ENCODE data around the gene SLC17A8. TPM values are rescaled to one million over a fixed set of nuclear protein-coding genes. Genes with fewer than 3 reads are reported as not detected.
A peak's percentile ranks its signal among the peaks of the same experiment; 100 is the strongest.

SLC17A8 gene
- total RNA-seq, 1 experiment from 2014 or later, result not detected

GRCh38 chr12:100404769-100405407 is 48.0 kb downstream of the SLC17A8 start:
- no CpG with 5 or more reads among the region's 10 CpGs for WGBS (ENCODE audit: extremely low coverage, insufficient read length, low lambda C conversion rate)
- no peak overlapping the region for H3K27ac ChIP-seq (ENCODE audit: insufficient read length, low read depth, low read length)
- Mint-ChIP-seq H3K9me3 (peaks cover 3 to 5% of the 10 kb centered on the region in 2 experiments; a peak in 2 of 5 replicates), H3K4me3 (no peak overlapping the region), H3K27ac (no peak overlapping the region), H3K27me3 (ENCODE audit: low read depth) (no peaks in the 10 kb centered on the region; the same call in 1 of the 2 replicates), H3K36me3 (ENCODE audit: insufficient read depth in 1 of 3, low read depth in 3 of 3) (no peaks in the 10 kb centered on the region), H3K4me1 (peaks cover 8 to 10% of the 10 kb centered on the region in 2 experiments; a peak in 3 of 4 replicates)
- H2BK5ac ChIP-seq (ENCODE audit: insufficient read length, low read length), result no peak overlapping the region
- H2BK15ac ChIP-seq (ENCODE audit: low read depth, low read length), result no peak overlapping the region
- no peak overlapping the region for H3T11ph ChIP-seq (ENCODE audit: low read length)
- no peak overlapping the region for H2BK12ac ChIP-seq (ENCODE audit: insufficient read length, low read depth, low read length)
- no peaks in the 10 kb centered on the region for H3K23me2 ChIP-seq (ENCODE audit: insufficient read length, low read depth, low read length, poor library complexity, severe bottlenecking)
- no peaks in the 10 kb centered on the region for H3K27me3 ChIP-seq (ENCODE audit: insufficient read depth, low read length)
- no peak overlapping the region for H2BK120ac ChIP-seq (ENCODE audit: low read depth, low read length, poor library complexity, severe bottlenecking)
- TF ChIP-seq, protein P1, sequence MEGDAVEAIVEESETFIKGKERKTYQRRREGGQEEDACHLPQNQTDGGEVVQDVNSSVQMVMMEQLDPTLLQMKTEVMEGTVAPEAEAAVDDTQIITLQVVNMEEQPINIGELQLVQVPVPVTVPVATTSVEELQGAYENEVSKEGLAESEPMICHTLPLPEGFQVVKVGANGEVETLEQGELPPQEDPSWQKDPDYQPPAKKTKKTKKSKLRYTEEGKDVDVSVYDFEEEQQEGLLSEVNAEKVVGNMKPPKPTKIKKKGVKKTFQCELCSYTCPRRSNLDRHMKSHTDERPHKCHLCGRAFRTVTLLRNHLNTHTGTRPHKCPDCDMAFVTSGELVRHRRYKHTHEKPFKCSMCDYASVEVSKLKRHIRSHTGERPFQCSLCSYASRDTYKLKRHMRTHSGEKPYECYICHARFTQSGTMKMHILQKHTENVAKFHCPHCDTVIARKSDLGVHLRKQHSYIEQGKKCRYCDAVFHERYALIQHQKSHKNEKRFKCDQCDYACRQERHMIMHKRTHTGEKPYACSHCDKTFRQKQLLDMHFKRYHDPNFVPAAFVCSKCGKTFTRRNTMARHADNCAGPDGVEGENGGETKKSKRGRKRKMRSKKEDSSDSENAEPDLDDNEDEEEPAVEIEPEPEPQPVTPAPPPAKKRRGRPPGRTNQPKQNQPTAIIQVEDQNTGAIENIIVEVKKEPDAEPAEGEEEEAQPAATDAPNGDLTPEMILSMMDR (conservative IDR thresholded peaks at IDR 0.05), result peak; percentile 89
- peak overlapping the region; percentile 7 for H3K18ac ChIP-seq (ENCODE audit: insufficient read length, low read depth, low read length)
- H4K8ac ChIP-seq (replicated peaks; ENCODE audit: insufficient read length, low read depth, low read length), result no peak overlapping the region
- H3K79me2 ChIP-seq (ENCODE audit: insufficient read depth, low read length), result no peaks in the 10 kb centered on the region
- H3K4me1 ChIP-seq (ENCODE audit: insufficient read depth, low read length), result peaks cover 3% of the 10 kb centered on the region; the same call in 1 of the 2 replicates
- no peak overlapping the region for H3K14ac ChIP-seq (ENCODE audit: insufficient read depth, low read length)
- H3K4ac ChIP-seq (ENCODE audit: low read depth, low read length), result no peak overlapping the region
- H3K9me3 ChIP-seq (ENCODE audit: control insufficient read depth, low read depth, low read length), result no peaks in the 10 kb centered on the region
- no peak overlapping the region for H4K91ac ChIP-seq (ENCODE audit: insufficient read length, low read depth, low read length)
- no peak overlapping the region for H4K5ac ChIP-seq (ENCODE audit: insufficient read length, low read depth, low read length)
- no peak overlapping the region for H3K4me2 ChIP-seq (ENCODE audit: insufficient read depth, insufficient read length, low read length)
- H3K56ac ChIP-seq (ENCODE audit: insufficient read length, low read depth, low read length), result no peak overlapping the region
- no peak overlapping the region for H2BK20ac ChIP-seq (ENCODE audit: low read depth, low read length, poor library complexity, severe bottlenecking)
- peak overlapping the region; percentile 27 for H2AFZ ChIP-seq (ENCODE audit: low read length)
- no peak overlapping the region for H3K9ac ChIP-seq (ENCODE audit: extremely low read depth, insufficient read length, low read length)
- no peaks in the 10 kb centered on the region for H4K20me1 ChIP-seq (ENCODE audit: control insufficient read depth, insufficient read depth, insufficient read length)
- H3K23ac ChIP-seq (ENCODE audit: insufficient read length, low read depth, low read length), result no peak overlapping the region
- H2AK5ac ChIP-seq (ENCODE audit: insufficient read length, low read length), result no peak overlapping the region
- H3K79me1 ChIP-seq (ENCODE audit: insufficient read depth, low read depth, low read length, poor library complexity, severe bottlenecking), result no peaks in the 10 kb centered on the region
- DNase-seq, result peak; percentile 93
